Caco-2 (cell line): ENCODE data around the gene EZH2. TPM values are rescaled to one million over a fixed set of nuclear protein-coding genes. Genes with fewer than 3 reads are reported as not detected.

ENCODE experiments used
- BruUV-seq: library from RNA; stranded (reverse); fragments of 400-500 nt; replicated peaks from 2 replicates; lab custom pipeline; 2021; lab: Mats Ljungman, UMichigan
- CTCF ChIA-PET: fragments of 300-600 bp; sonication (Branson Sonifier 250); formaldehyde crosslinking; loops from one replicate; lab custom pipeline; 2022; ENCODE audit warnings: antibody characterized with exemption; lab: Charles Lee
- POLR2A ChIA-PET: fragments of 300-600 bp; sonication (Branson Sonifier 250); formaldehyde crosslinking; loops from one replicate; lab custom pipeline; 2022; ENCODE audit warnings: antibody characterized with exemption; lab: Charles Lee
- DNase-seq, 2 experiments: peaks; one replicate each; pipeline versions ENCODE4 v3.0.0 to v3.0.0-alpha.2; 2020 to 2022
- H3K27me3 ChIP-seq: replicated peaks from 2 replicates; pipeline ENCODE4 v1.6.0; 2011; ENCODE audit warnings: low read length; ENCODE audit not compliant: control insufficient read depth, insufficient read depth
- H3K36me3 ChIP-seq: 2 replicates; pipeline ENCODE4 v1.5.1; 2011; ENCODE audit warnings: low read length; ENCODE audit not compliant: control insufficient read depth, insufficient read depth
- H3K4me1 ChIP-seq: fragments of 250-450 bp; sonication (Bioruptor Pico); 2 replicates; pipeline ENCODE4 v1.5.1; 2020; ENCODE audit warnings: mild to moderate bottlenecking
- H3K4me3 ChIP-seq: 2 replicates; pipeline ENCODE4 v1.5.1; 2011; ENCODE audit warnings: low read depth, mild to moderate bottlenecking, control low read depth, low read length
- H3K9me3 ChIP-seq: fragments of 250-450 bp; sonication (Bioruptor Pico); 2 replicates; pipeline ENCODE4 v1.5.1; 2020; ENCODE audit warnings: mild to moderate bottlenecking, moderate library complexity
- H3K27ac Mint-ChIP-seq: one replicate; pipeline ENCODE4 v1.8.0; 2022; ENCODE audit warnings: mixed read lengths; ENCODE audit not compliant: unreplicated experiment
- H3K27me3 Mint-ChIP-seq: one replicate; pipeline ENCODE4 v1.8.0; 2022; ENCODE audit warnings: mixed read lengths; ENCODE audit not compliant: insufficient read depth, unreplicated experiment
- H3K36me3 Mint-ChIP-seq: one replicate; pipeline ENCODE4 v1.8.0; 2022; ENCODE audit warnings: mild to moderate bottlenecking, mixed read lengths; ENCODE audit not compliant: insufficient read depth, unreplicated experiment
- H3K4me1 Mint-ChIP-seq: one replicate; pipeline ENCODE4 v1.8.0; 2022; ENCODE audit warnings: low read depth, mixed read lengths; ENCODE audit not compliant: unreplicated experiment
- H3K4me3 Mint-ChIP-seq: one replicate; pipeline ENCODE4 v1.8.0; 2022; ENCODE audit warnings: mild to moderate bottlenecking, moderate library complexity, mixed read lengths; ENCODE audit not compliant: unreplicated experiment
- H3K9me3 Mint-ChIP-seq: one replicate; pipeline ENCODE4 v1.8.0; 2022; ENCODE audit warnings: mixed read lengths; ENCODE audit not compliant: unreplicated experiment
- CTCF ChIP-seq, 2 experiments: fragments of 200-600 bp in 1 of 2; IDR thresholded peaks; 1 replicate in 1 of 2; 2 replicates in 1 of 2; pipeline versions ENCODE4 v1.5.1 to v1.8.0; 2011 to 2022; ENCODE audit warnings: antibody characterized with exemption in 1 of 2, control low read depth in 1 of 2, inconsistent platforms in 1 of 2, low read depth in 1 of 2, low read length in 1 of 2, mild to moderate bottlenecking in 1 of 2, moderate library complexity in 1 of 2; ENCODE audit not compliant: insufficient read depth in 1 of 2, severe bottlenecking in 1 of 2, unreplicated experiment in 1 of 2
- intact Hi-C: fragments of 100-400 bp; cut with micrococcal nuclease; formaldehyde crosslinking; loops from one replicate; pipeline ENCODE4 v1.10.0; 2022; ENCODE audit not compliant: unreplicated experiment
- total RNA-seq: library from RNA; stranded (reverse); gene quantifications from 2 replicates; pipeline ENCODE4 v1.2.3, GENCODE V29; 2022

Gene EZH2
- total RNA-seq, 1 experiment from 2014 or later, result 63.7 TPM

GRCh38 chr7:148884299-148885022, 370 bp upstream of the EZH2 start:
- CTCF ChIA-PET, result no interaction called here
- intact Hi-C loops, result loop anchor here (1.0 to 10.0 kb wide), 4 partner anchors 28 to 190 kb away; partner anchors contain the start of gene CUL1

GRCh38 chr7:148883266-148884048, 634 bp downstream of the EZH2 start:
- Mint-ChIP-seq H3K4me3 (peak overlapping the region; percentile 95), H3K27me3 (no peaks in the 10 kb centered on the region), H3K9me3 (no peaks in the 10 kb centered on the region), H3K27ac (peak overlapping the region; percentile 93), H3K4me1 (no peaks in the 10 kb centered on the region), H3K36me3 (peaks cover 29% of the 10 kb centered on the region)
- Histone ChIP-seq H3K27me3 (no peaks in the 10 kb centered on the region), H3K9me3 (no peaks in the 10 kb centered on the region), H3K36me3 (no peaks in the 10 kb centered on the region), H3K4me3 (peak overlapping the region; percentile 98), H3K4me1 (peaks cover 6% of the 10 kb centered on the region; the same call in 1 of the 2 replicates)
- ChIA-PET CTCF (interaction anchor here (1.0 kb wide), 1 partner anchor 11 kb away, joined by 3 read pairs; no protein-coding TSS in a partner anchor), POLR2A (no interaction called here)
- BruUV-seq, result no TSS peak
- intact Hi-C loops, result loop anchor here (1.0 to 10.0 kb wide), 4 partner anchors 27 to 189 kb away; partner anchors contain the start of gene CUL1
- peak; percentile 52 to 54 for DNase-seq
- TF ChIP-seq CTCF (IDR thresholded peaks at IDR 0.05; ENCODE audit: insufficient read depth in 1 of 2, low read depth in 1 of 2, low read length in 1 of 2, severe bottlenecking in 1 of 2, unreplicated experiment in 1 of 2), result no peak

More at GRCh38 chr7:148884299-148885022, 370 bp upstream of the EZH2 start:
- Histone ChIP-seq H3K27me3 (no peaks in the 10 kb centered on the region), H3K4me3 (peak overlapping the region; percentile 98), H3K4me1 (peaks cover 6% of the 10 kb centered on the region; the same call in 1 of the 2 replicates), H3K36me3 (no peaks in the 10 kb centered on the region), H3K9me3 (no peaks in the 10 kb centered on the region)
- H3K27ac Mint-ChIP-seq, result peak overlapping the region; percentile 93
- peak overlapping the region; percentile 95 for H3K4me3 Mint-ChIP-seq
- no peaks in the 10 kb centered on the region for H3K9me3 Mint-ChIP-seq
- TSS peak; percentile 48 for BruUV-seq
- H3K4me1 Mint-ChIP-seq, result no peaks in the 10 kb centered on the region
- POLR2A ChIA-PET, result interaction anchor here (0.7 kb wide), 1 partner anchor 8 kb away, joined by 4 read pairs; no protein-coding TSS in a partner anchor
- no peaks in the 10 kb centered on the region for H3K27me3 Mint-ChIP-seq
- TF ChIP-seq CTCF (IDR thresholded peaks at IDR 0.05; ENCODE audit: insufficient read depth in 1 of 2, low read depth in 1 of 2, low read length in 1 of 2, severe bottlenecking in 1 of 2, unreplicated experiment in 1 of 2), result no peak
- peaks cover 29% of the 10 kb centered on the region for H3K36me3 Mint-ChIP-seq
- DNase-seq, result peak; percentile 91 to 96

DNA sequence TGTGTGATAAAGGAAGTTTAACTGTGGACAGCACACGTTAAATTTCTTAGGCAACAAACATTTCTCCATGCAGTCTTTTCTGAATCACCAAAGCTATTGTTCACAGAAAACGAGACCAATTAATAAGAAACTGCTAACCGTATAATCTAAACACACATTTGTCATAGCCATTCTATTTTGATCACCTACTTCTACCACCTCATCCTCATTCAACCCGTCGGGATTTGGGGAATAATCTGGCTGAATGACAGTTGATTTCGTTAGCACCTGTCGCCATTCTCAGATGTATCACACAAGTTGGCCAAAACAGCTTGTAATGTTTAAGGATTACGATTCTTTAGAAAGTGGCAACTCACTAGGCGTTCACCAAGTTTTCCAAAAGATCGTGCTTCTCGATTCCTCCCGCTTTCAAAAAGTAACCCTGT, 1.2 kb downstream of the EZH2 start:
- H3K36me3 Mint-ChIP-seq, result peaks cover 29% of the 10 kb centered on the region
- no peaks in the 10 kb centered on the region for H3K4me1 Mint-ChIP-seq
- no peak for DNase-seq
- H3K9me3 Mint-ChIP-seq, result no peaks in the 10 kb centered on the region
- POLR2A ChIA-PET, result no interaction called here
- intact Hi-C loops, result loop anchor here (10.0 kb wide), 1 partner anchor 188 kb away; the partner anchor contains the start of gene CUL1
- CTCF ChIA-PET, result interaction anchor here (1.0 kb wide), 1 partner anchor 10 kb away, joined by 3 read pairs; no protein-coding TSS in a partner anchor
- Histone ChIP-seq H3K4me3 (peak overlapping the region; percentile 98), H3K27me3 (no peaks in the 10 kb centered on the region), H3K4me1 (peaks cover 6% of the 10 kb centered on the region; the same call in 1 of the 2 replicates), H3K36me3 (no peaks in the 10 kb centered on the region), H3K9me3 (no peaks in the 10 kb centered on the region)
- no peak for TF ChIP-seq CTCF (IDR thresholded peaks at IDR 0.05; ENCODE audit: insufficient read depth in 1 of 2, low read depth in 1 of 2, low read length in 1 of 2, severe bottlenecking in 1 of 2, unreplicated experiment in 1 of 2)
- H3K27ac Mint-ChIP-seq, result peak overlapping the region; percentile 93
- no peaks in the 10 kb centered on the region for H3K27me3 Mint-ChIP-seq
- BruUV-seq, result no TSS peak
- H3K4me3 Mint-ChIP-seq, result peak overlapping the region; percentile 95
